ENCODE measurements around the gene CDC25C. TPM values are rescaled to one million over a fixed set of nuclear protein-coding genes. Genes with fewer than 3 reads are reported as not detected.

CDC25C gene
- total and polyA plus RNA-seq, 2 of the 4 experiments (the other 2 are of a cell fraction): 7.3 to 8.2 TPM

- no peak overlapping the region for H2BK15ac ChIP-seq (ENCODE audit: low read depth, low read length)
- no peak overlapping the region for H2BK20ac ChIP-seq (ENCODE audit: low read depth, low read length)
- H2BK120ac ChIP-seq (ENCODE audit: low read depth, low read length): no peak overlapping the region
- H3K9me1 ChIP-seq (ENCODE audit: insufficient read depth, low read length): no peaks in the 10 kb centered on the region; the same call in 1 of the 2 replicates
- no peak overlapping the region for H3K56ac ChIP-seq (ENCODE audit: extremely low read depth, insufficient read depth, low read length)
- H4K20me1 ChIP-seq (ENCODE audit: insufficient read depth, low read length): peaks cover 52% of the 10 kb centered on the region
- H3K27me3 ChIP-seq (ENCODE audit: control insufficient read depth, insufficient read depth, low read length): no peaks in the 10 kb centered on the region
- no peak overlapping the region for H3K18ac ChIP-seq (ENCODE audit: low read depth, low read length)
- H3K36me3 ChIP-seq (ENCODE audit: control insufficient read depth, insufficient read depth, low read length): no peaks in the 10 kb centered on the region
- H2AK5ac ChIP-seq (ENCODE audit: low read depth, low read length): no peak overlapping the region
- CTCF ChIA-PET: no interaction called here
- DNase-seq: no peak
- no peak overlapping the region for H4K5ac ChIP-seq (ENCODE audit: low read depth, low read length)
- H3K27ac ChIP-seq (ENCODE audit: insufficient read depth, low read length): no peak overlapping the region
- in situ Hi-C loops (cut with MboI; ENCODE audit: low sequenced_read_pairs): no loop called here
- POLR2A ChIA-PET (ENCODE audit: unreplicated experiment): no interaction called here
- no TSS peak for BruUV-seq (replicated peaks)
- H2BK5ac ChIP-seq (ENCODE audit: low read depth, low read length, poor library complexity, severe bottlenecking): no peak overlapping the region
- WGBS, 2 experiments (ENCODE audit: extremely low coverage in 2 of 2, insufficient read length in 1 of 2): no CpG with 5 or more reads among the region's 1 CpG
- peaks cover 3 to 32% of the 10 kb centered on the region in 2 experiments for H3K79me1 ChIP-seq (ENCODE audit: low read depth in 1 of 2, low read length in 2 of 2)
- H2AK9ac ChIP-seq (replicated peaks; ENCODE audit: low read depth, low read length, poor library complexity): no peak overlapping the region
- H3K9ac ChIP-seq (ENCODE audit: low read depth, low read length): no peak overlapping the region
- H3K4me3 ChIP-seq (ENCODE audit: insufficient read depth, low read depth, low read length): no peak overlapping the region
- no peak overlapping the region for H4K91ac ChIP-seq (ENCODE audit: insufficient read depth, low read depth, low read length)
- H3K14ac ChIP-seq (replicated peaks; ENCODE audit: low read depth, low read length): no peak overlapping the region
- TF ChIP-seq CHD1 (IDR thresholded peaks at IDR 0.05; ENCODE audit: low read depth, low read length) (no peak), NFE2L2 (IDR thresholded peaks at IDR 0.05; ENCODE audit: low read depth, low read length) (no peak), SMC3 (IDR thresholded peaks at IDR 0.05; ENCODE audit: low read depth, low read length) (no peak), RAD21 (IDR thresholded peaks at IDR 0.05; ENCODE audit: low read length) (no peak), FOS (IDR thresholded peaks at IDR 0.05; ENCODE audit: low read depth, low read length) (no peak), USF2 (IDR thresholded peaks at IDR 0.05; ENCODE audit: low read depth, low read length) (no peak), RFX5 (IDR thresholded peaks at IDR 0.05; ENCODE audit: low read depth, low read length) (no peak), CEBPB (IDR thresholded peaks at IDR 0.05; ENCODE audit: low read depth, low read length) (no peak), RCOR1 (IDR thresholded peaks at IDR 0.05; ENCODE audit: insufficient replicate concordance, low read length) (no peak), MXI1 (IDR thresholded peaks at IDR 0.05; ENCODE audit: borderline replicate concordance, low read depth, low read length) (no peak), MAZ (IDR thresholded peaks at IDR 0.05; ENCODE audit: borderline replicate concordance, low read depth, low read length) (no peak), POLR2A (IDR thresholded peaks at IDR 0.05; ENCODE audit: low read depth, low read length) (no peak), CTCF (conservative IDR thresholded peaks at IDR 0.05; ENCODE audit: low read depth, low read length) (no peak), BHLHE40 (IDR thresholded peaks at IDR 0.05; ENCODE audit: low read depth, low read length) (no peak), MAFK (IDR thresholded peaks at IDR 0.05; ENCODE audit: low read depth, low read length) (no peak)
- TF ChIP-seq, protein P1, sequence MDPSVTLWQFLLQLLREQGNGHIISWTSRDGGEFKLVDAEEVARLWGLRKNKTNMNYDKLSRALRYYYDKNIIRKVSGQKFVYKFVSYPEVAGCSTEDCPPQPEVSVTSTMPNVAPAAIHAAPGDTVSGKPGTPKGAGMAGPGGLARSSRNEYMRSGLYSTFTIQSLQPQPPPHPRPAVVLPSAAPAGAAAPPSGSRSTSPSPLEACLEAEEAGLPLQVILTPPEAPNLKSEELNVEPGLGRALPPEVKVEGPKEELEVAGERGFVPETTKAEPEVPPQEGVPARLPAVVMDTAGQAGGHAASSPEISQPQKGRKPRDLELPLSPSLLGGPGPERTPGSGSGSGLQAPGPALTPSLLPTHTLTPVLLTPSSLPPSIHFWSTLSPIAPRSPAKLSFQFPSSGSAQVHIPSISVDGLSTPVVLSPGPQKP (IDR thresholded peaks at IDR 0.05; ENCODE audit: borderline replicate concordance, low read depth, low read length): no peak
- dilution Hi-C loops (cut with HindIII; ENCODE audit: low sequenced_read_pairs, unreplicated experiment): no loop called here
- no peak overlapping the region for H2AFZ ChIP-seq (replicated peaks; ENCODE audit: low read length, poor library complexity)
- H3K4ac ChIP-seq (ENCODE audit: low read depth, low read length): no peak overlapping the region
- H3K23ac ChIP-seq (ENCODE audit: low read depth, low read length): no peak overlapping the region
- no peaks in the 10 kb centered on the region for H3K9me3 ChIP-seq (ENCODE audit: control insufficient read depth, insufficient read depth, low read length)
- intact Hi-C loops (cut with micrococcal nuclease): no loop called here
- H3K4me1 ChIP-seq (ENCODE audit: control insufficient read depth, insufficient read depth, low read length): no peaks in the 10 kb centered on the region
- no peak overlapping the region for H3K4me2 ChIP-seq (ENCODE audit: low read depth, low read length)
- H4K8ac ChIP-seq (ENCODE audit: low read depth in 2 of 2, low read length in 2 of 2): no peak overlapping the region
- ATAC-seq (ENCODE audit: low read depth): no peak
These were observed 29.4 kb upstream of the CDC25C start for GRCh38 chr5:138360941-138361452.

Data from IMR-90 (cell line).